Upper lobe of left lung (tissue), 6 donors: Measurements from ENCODE around the gene RIN1. TPM values are rescaled to one million over a fixed set of nuclear protein-coding genes. Genes with fewer than 3 reads are reported as not detected.

ENCODE experiments used
- ATAC-seq, 2 donors: fragments of 200-7000 bp; cut with Tn5 transposase; one replicate each; pipeline ENCODE4 v1.9.1; 2022; ENCODE audit warnings: mild to moderate bottlenecking in 2 of 2, moderate library complexity in 2 of 2; ENCODE audit not compliant: low FRiP score in 2 of 2
- DNase-seq, 2 donors: peaks; one replicate each; pipeline ENCODE4 v3.0.0-alpha.2; 2019 to 2020
- H3K27ac ChIP-seq, 4 donors: fragments of 200-600 bp; sonication (generic); one replicate each; pipeline ENCODE4 v1.5.1; 2016 to 2019
- H3K27me3 ChIP-seq, 4 donors: fragments of 200-600 bp; sonication (generic); one replicate each; pipeline ENCODE4 v1.5.1; 2017 to 2019
- H3K36me3 ChIP-seq, 4 donors: fragments of 200-600 bp; sonication (generic); one replicate each; pipeline ENCODE4 v1.5.1; 2016 to 2019
- H3K4me1 ChIP-seq, 4 donors: fragments of 200-600 bp; sonication (generic); one replicate each; pipeline ENCODE4 v1.5.1; 2018 to 2019
- H3K4me3 ChIP-seq, 4 donors: fragments of 200-600 bp; sonication (generic); one replicate each; pipeline ENCODE4 v1.5.1; 2017 to 2019; ENCODE audit warnings: mild to moderate bottlenecking in 2 of 4, moderate library complexity in 1 of 4
- H3K9me3 ChIP-seq, 4 donors: fragments of 200-600 bp; sonication (generic); one replicate each; pipeline ENCODE4 v1.5.1; 2018 to 2019
- CTCF ChIP-seq, 6 experiments: fragments of 450-650 bp in 4 of 6; fragments of 200-600 bp in 2 of 6; sonication (generic) in 2 of 6; IDR thresholded peaks; one replicate each; pipeline ENCODE4 v1.5.1; 2016 to 2019; ENCODE audit warnings: antibody characterized with exemption in 6 of 6
- EP300 ChIP-seq, 4 donors: sonication (generic); formaldehyde crosslinking; IDR thresholded peaks; one replicate each; pipeline ENCODE4 v1.5.1; 2017; ENCODE audit warnings: antibody characterized with exemption in 4 of 4, control low read depth in 2 of 4
- POLR2A ChIP-seq, 4 donors: fragments of 450-650 bp; IDR thresholded peaks; one replicate each; pipeline ENCODE4 v1.5.1; 2016 to 2017; ENCODE audit warnings: antibody characterized with exemption in 4 of 4, mild to moderate bottlenecking in 2 of 4
- POLR2AphosphoS5 ChIP-seq, 2 donors: sonication (generic); formaldehyde crosslinking; IDR thresholded peaks; one replicate each; pipeline ENCODE4 v1.5.1; 2017; ENCODE audit warnings: antibody characterized with exemption in 2 of 2
- WGBS, 2 donors: methylation state at CpG; one replicate each; pipeline ENCODE4 v1.1.5; 2017 to 2018; 5-methylcytosine and 5-hydroxymethylcytosine counted together
- total RNA-seq, 6 donors: library from RNA; depleted of rRNA in 4 of 6; stranded (reverse); fragments of >200 nt in 4 of 6; gene quantifications; one replicate each; pipeline versions ENCODE4 v1.1.0 to v1.2.1, GENCODE V29; 2016 to 2021
- donor health status: DM: no; HTN: no; CAD: no; lungs with moderate emphysema.
- donor health status: DM: no; HTN: yes; CAD: no; lungs with severe emphysema.

RIN1 gene
- total RNA-seq, 6 donors from 2014 or later, result 5.2 to 19.0 (median 8.9) TPM

GRCh38 chr11:66294626-66295620, 41.3 kb downstream of the RIN1 start:
- no peak for ATAC-seq
- peak in 1 of 2 donors; percentile 84 for DNase-seq
- Histone ChIP-seq H3K4me3 (no peak overlapping the region), H3K36me3 (no peaks in the 10 kb centered on the region), H3K27me3 (peaks cover 0 to 35% (median 9%) of the 10 kb centered on the region in 4 donors), H3K4me1 (peaks cover 7 to 19% (median 8%) of the 10 kb centered on the region in 4 donors), H3K9me3 (no peaks in the 10 kb centered on the region), H3K27ac (no peak overlapping the region)
- 83 to 90% methylated on average over 29 to 99 of the region's 123 CpGs for WGBS, 2 donors
- TF ChIP-seq POLR2AphosphoS5 (IDR thresholded peaks at IDR 0.05) (no peak), EP300 (IDR thresholded peaks at IDR 0.05) (no peak), POLR2A (IDR thresholded peaks at IDR 0.05) (no peak), CTCF (IDR thresholded peaks at IDR 0.05) (no peak)

- H3K9me3 ChIP-seq, result no peaks in the 10 kb centered on the region
- no peak overlapping the region for H3K27ac ChIP-seq
- no peak for TF ChIP-seq EP300 (IDR thresholded peaks at IDR 0.05)
- no peak for TF ChIP-seq POLR2AphosphoS5 (IDR thresholded peaks at IDR 0.05)
- H3K4me1 ChIP-seq, result peaks cover 11 to 26% (median 14%) of the 10 kb centered on the region in 4 donors
- DNase-seq (no peak), ATAC-seq (no peak)
- H3K36me3 ChIP-seq, result no peaks in the 10 kb centered on the region
- no peak overlapping the region for H3K4me3 ChIP-seq
- 83 to 87% methylated on average over 6 to 27 of the region's 30 CpGs for WGBS, 2 donors
- H3K27me3 ChIP-seq, result peaks cover 0 to 35% (median 9%) of the 10 kb centered on the region in 4 donors
These were observed 42.2 kb downstream of the RIN1 start for GRCh38 chr11:66293777-66294625.

DNA sequence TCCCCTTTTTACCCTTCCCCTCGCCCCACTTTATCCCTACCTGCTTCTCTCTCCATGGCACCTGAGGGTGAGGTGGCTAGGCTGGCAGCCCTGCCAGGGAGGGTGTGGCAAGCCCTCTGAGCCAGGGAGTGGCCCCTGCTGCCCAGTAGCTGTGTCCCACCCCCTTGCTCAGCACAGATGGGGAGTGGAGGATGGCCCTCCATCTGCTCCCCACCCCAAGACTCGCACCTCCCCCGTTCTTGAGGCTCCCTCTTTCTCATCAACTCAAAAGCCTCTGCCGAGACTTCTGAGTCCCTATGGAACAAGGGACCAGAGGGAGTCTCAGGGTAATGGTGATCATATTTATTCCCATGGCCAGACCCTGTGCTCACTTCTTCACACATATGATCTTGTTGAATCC, 42.9 kb downstream of the RIN1 start:
- no peaks in the 10 kb centered on the region for H3K36me3 ChIP-seq
- ATAC-seq (no peak), DNase-seq (no peak)
- TF ChIP-seq POLR2AphosphoS5 (IDR thresholded peaks at IDR 0.05) (no peak), POLR2A (IDR thresholded peaks at IDR 0.05) (no peak), EP300 (IDR thresholded peaks at IDR 0.05) (no peak), CTCF (IDR thresholded peaks at IDR 0.05) (no peak)
- peaks cover 0 to 35% (median 9%) of the 10 kb centered on the region in 4 donors for H3K27me3 ChIP-seq
- no peaks in the 10 kb centered on the region for H3K9me3 ChIP-seq
- no peak overlapping the region for H3K27ac ChIP-seq
- H3K4me3 ChIP-seq, result no peak overlapping the region
- 79 to 89% methylated on average over 4 of the region's 4 CpGs for WGBS, 2 donors
- H3K4me1 ChIP-seq, result peaks cover 11 to 28% (median 14%) of the 10 kb centered on the region in 4 donors

DNA sequence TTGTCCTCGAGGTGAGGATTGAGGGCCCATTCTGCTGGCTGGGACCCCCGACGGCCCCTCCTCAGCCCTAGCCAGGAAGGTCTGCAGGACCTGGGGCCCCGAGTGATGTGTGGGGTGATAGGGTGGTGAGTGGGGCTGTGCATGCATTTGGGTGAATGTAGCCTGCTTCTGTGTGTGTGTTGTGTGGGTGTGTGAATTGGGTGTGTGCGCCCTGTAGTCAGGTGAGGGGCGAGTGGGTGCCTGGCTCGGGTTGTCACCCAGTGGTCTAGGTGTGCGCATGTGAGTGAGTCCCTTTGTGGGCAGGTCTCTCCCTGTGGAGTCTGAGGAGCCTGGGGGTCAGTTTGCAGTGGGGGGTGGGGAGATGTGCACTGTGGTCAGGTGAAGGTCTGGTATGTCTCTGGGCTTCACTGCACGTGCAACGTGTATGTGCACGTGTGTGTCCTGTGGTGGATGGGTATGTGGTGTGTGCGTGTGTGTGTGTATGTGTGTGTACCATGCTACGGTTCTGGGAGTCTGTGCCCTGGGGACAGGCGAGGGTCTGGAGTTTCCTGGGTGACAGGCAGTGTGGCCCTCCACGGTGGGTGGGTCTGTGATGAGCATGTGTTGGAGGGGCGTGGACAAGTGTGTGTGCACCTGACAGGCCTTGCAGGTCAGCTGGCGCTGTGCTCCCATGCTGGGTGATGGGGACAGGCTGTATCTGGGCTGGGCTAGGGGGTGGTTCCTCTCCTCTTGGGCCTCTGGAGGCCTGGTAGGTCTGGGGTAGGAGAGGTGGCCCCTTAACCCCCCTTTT, 43.5 kb downstream of the RIN1 start:
- Histone ChIP-seq H3K4me3 (no peak overlapping the region), H3K4me1 (peaks cover 16 to 35% (median 21%) of the 10 kb centered on the region in 4 donors), H3K27ac (no peak overlapping the region), H3K36me3 (no peaks in the 10 kb centered on the region), H3K27me3 (peaks cover 0 to 35% (median 9%) of the 10 kb centered on the region in 4 donors), H3K9me3 (no peaks in the 10 kb centered on the region)
- ATAC-seq, result no peak
- TF ChIP-seq POLR2AphosphoS5 (IDR thresholded peaks at IDR 0.05), result no peak
- TF ChIP-seq POLR2A (IDR thresholded peaks at IDR 0.05), result no peak
- no peak for TF ChIP-seq CTCF (IDR thresholded peaks at IDR 0.05)
- no peak for TF ChIP-seq EP300 (IDR thresholded peaks at IDR 0.05)
- WGBS, 2 donors, result 50 to 56% methylated on average over 7 to 13 of the region's 17 CpGs
- no peak for DNase-seq
